ENCODE measurements around the gene PHF3. TPM values are rescaled to one million over a fixed set of nuclear protein-coding genes. Genes with fewer than 3 reads are reported as not detected.

The PHF3 gene
- total RNA-seq, 1 donor from 2014 or later: 61.1 TPM

- Histone ChIP-seq H3K36me3 (peaks cover 23% of the 10 kb centered on the region), H3K27ac (no peak overlapping the region), H3K4me3 (no peak overlapping the region), H3K9me3 (no peaks in the 10 kb centered on the region), H3K27me3 (no peaks in the 10 kb centered on the region), H3K4me1 (no peaks in the 10 kb centered on the region)
- DNase-seq (no peak), ATAC-seq (peak; percentile 78)
- intact Hi-C loops (cut with DNase I): no loop called here
- TF ChIP-seq CTCF (IDR thresholded peaks at IDR 0.05): no peak
Observed at GRCh38 chr6:63685446-63686379, 50.1 kb downstream of the PHF3 start.

- no peak overlapping the region for H3K4me3 ChIP-seq
- TF ChIP-seq CTCF (IDR thresholded peaks at IDR 0.05): no peak
- no peaks in the 10 kb centered on the region for H3K9me3 ChIP-seq
- no peaks in the 10 kb centered on the region for H3K27me3 ChIP-seq
- DNase-seq (no peak), ATAC-seq (no peak)
- peaks cover 18% of the 10 kb centered on the region for H3K36me3 ChIP-seq
- H3K4me1 ChIP-seq: no peaks in the 10 kb centered on the region
- no peak overlapping the region for H3K27ac ChIP-seq
- intact Hi-C loops (cut with DNase I): no loop called here
Observed at GRCh38 chr6:63689421-63689820, 53.8 kb downstream of the PHF3 start.

GRCh38 chr6:63690221-63690620 is 54.6 kb downstream of the PHF3 start:
- Histone ChIP-seq H3K4me1 (no peaks in the 10 kb centered on the region), H3K27me3 (no peaks in the 10 kb centered on the region), H3K4me3 (no peak overlapping the region), H3K9me3 (no peaks in the 10 kb centered on the region), H3K27ac (no peak overlapping the region), H3K36me3 (peaks cover 18% of the 10 kb centered on the region)
- TF ChIP-seq CTCF (IDR thresholded peaks at IDR 0.05): no peak
- DNase-seq (no peak), ATAC-seq (peak; percentile 32)
- intact Hi-C loops (cut with DNase I): no loop called here

GRCh38 chr6:63705707-63706106 is 70.1 kb downstream of the PHF3 start:
- H3K27ac ChIP-seq: no peak overlapping the region
- ATAC-seq (no peak), DNase-seq (no peak)
- intact Hi-C loops (cut with DNase I): no loop called here
- no peak overlapping the region for H3K4me3 ChIP-seq
- peaks cover 96% of the 10 kb centered on the region for H3K36me3 ChIP-seq
- H3K9me3 ChIP-seq: no peaks in the 10 kb centered on the region
- no peaks in the 10 kb centered on the region for H3K4me1 ChIP-seq
- H3K27me3 ChIP-seq: no peaks in the 10 kb centered on the region
- no peak for TF ChIP-seq CTCF (IDR thresholded peaks at IDR 0.05)

- no peak overlapping the region for H3K4me3 ChIP-seq
- H3K36me3 ChIP-seq: peaks cover 98% of the 10 kb centered on the region
- intact Hi-C loops (cut with DNase I): no loop called here
- H3K9me3 ChIP-seq: no peaks in the 10 kb centered on the region
- no peaks in the 10 kb centered on the region for H3K4me1 ChIP-seq
- ATAC-seq (no peak), DNase-seq (no peak)
- TF ChIP-seq CTCF (IDR thresholded peaks at IDR 0.05): no peak
- no peak overlapping the region for H3K27ac ChIP-seq
- no peaks in the 10 kb centered on the region for H3K27me3 ChIP-seq
Observed at GRCh38 chr6:63706630-63707029, 71.0 kb downstream of the PHF3 start.

Data from upper lobe of right lung (tissue), 1 donor.